Measurements from ENCODE around the gene MTERF1.
"Not testable (repeated sequence)": the region's sequence is repeated elsewhere in the genome, so short reads cannot be mapped to it uniquely, and the experiment has no call there.

MTERF1 gene

GRCh38 chr7:91883676-91884362 lies 3.3 kb upstream of the MTERF1 start:
- no peak for DNase-seq (ENCODE audit: low spot score)

GRCh38 chr7:91880016-91880412 lies 488 bp downstream of the MTERF1 start:
- DNase-seq (ENCODE audit: low spot score) = peak; percentile 18

- DNase-seq (ENCODE audit: low spot score) = no peak
Measured at GRCh38 chr7:91876391-91877133, 3.9 kb downstream of the MTERF1 start.

DNA sequence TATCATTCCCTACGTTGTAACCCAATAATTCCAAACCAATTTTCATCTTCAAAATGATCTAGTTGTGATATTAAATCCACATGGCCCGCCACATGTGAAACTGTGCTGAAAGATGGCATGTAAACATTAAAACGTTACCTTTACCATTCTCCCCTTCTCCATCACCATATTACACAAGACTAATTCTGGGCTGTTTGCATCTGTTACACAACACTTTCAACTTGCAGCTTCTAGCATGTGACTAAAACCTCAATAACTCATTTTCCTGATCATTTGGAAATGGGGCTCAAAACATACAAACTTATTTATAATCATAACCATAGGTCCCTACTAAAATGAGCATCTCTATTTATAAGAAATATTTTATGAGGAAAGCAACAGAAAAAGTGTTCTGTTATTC lies 4.7 kb downstream of the MTERF1 start:
- DNase-seq (ENCODE audit: low spot score) = no peak

DNA sequence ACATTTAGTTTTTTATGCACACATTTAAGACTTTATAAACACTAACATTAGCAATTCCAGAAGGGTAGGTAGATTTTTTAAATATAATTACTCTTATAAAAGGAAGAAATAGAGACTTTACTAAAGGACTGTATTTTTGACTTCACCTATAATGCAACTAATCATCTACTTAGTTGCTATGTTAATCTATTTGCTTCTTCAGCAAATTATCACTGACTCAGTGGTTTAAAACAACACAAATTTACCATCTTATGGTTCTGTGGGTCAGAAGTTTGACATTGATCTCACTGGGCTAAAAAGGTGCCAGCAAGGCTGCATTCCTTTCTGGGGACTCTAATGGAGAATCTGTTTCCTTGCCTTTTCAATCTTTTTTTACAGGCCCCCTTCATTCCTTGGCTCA lies 7.6 kb downstream of the MTERF1 start:
- DNase-seq (ENCODE audit: low spot score) = no peak

DNA sequence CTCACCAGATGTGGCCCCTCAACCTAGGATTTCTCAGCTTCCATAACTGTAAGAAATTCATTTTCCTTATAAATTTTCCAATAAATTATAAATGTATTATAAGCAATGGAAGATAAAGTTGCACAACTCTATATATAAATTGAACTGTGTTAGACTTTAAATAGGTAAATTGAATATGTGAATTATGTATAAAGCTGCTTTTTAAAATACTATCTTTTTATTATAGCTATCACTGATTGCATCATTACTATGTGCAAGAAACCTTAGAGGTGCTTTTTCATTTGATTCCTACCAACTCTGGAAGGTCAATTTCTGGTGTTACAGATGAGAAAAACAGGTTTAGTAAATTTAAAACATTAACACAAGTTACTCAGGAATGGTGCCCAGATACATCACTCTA lies 8.4 kb downstream of the MTERF1 start:
- DNase-seq (ENCODE audit: low spot score) = no peak

GRCh38 chr7:91869661-91870060 lies 10.8 kb downstream of the MTERF1 start:
- DNase-seq (ENCODE audit: low spot score) = no peak

DNA sequence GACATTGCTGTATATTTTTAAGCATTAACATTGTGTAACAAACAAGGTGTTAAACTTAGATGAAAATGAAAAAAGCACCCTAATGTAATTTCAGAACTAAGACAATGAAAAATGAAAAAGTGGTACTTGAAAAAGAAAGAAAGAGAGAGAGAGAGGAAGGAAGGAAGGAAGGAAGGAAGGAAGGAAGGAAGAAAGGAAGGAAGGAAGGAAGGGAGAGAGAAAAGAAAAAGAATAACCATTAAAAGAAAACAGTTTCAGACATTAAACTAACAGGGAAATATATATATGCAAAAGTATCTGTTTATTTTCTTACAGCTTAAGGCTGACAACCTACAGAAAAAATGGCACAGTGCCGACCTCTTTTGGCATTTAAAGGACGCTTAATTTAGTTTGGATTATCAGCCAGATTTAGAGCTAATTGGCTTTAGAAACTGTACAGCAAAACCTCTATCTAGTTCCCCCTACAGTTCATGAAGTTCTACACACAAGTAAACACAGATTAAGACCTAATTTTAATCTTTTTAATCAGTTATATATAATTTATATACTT lies 13.8 kb downstream of the MTERF1 start:
- DNase-seq (ENCODE audit: low spot score) = no peak

DNA sequence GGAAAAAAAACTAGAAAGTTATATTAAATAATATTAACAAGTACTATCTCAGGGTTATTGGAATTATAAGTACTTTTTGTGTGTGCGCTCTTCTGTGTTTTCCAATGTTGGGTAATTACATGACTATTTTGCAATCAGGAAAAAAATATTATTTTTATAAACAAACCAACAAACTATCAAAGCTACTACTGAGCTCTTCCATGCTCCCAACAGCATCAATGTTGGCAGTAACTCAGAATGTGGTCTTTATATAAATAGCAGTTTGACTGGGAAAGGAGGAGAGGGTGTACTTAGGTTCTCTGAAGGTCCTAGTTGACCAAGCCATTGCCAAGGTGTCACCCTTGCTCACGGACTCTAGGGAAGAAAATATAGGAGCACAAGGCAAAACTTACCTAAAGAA lies 15.0 kb downstream of the MTERF1 start:
- no peak for DNase-seq (ENCODE audit: low spot score)

- DNase-seq (ENCODE audit: low spot score) = not testable (repeated sequence)
Measured at GRCh38 chr7:91864604-91865003, 15.9 kb downstream of the MTERF1 start.

DNA sequence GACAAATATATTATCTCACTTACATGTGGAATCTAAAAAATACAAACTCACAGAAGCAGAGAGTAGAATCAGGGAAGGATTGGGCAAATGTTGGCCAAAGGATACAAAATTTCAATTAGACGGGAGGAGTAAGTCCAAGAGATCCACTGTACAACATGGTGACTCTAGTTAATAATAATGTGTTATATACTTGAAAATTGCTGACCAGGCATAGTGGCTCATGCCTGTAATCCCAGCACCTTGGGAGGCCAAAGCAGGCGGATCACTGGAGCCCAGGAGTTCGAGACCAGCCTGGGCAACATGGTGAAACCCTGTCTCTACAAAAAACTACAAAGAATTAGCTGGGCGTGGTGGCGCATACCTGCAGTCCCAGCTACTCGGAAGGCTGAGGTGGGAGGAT lies 16.4 kb downstream of the MTERF1 start:
- DNase-seq (ENCODE audit: low spot score) = no peak

- peak; percentile 78 for DNase-seq (ENCODE audit: low spot score)
Measured at GRCh38 chr7:91852263-91852741, 28.2 kb downstream of the MTERF1 start.

GRCh38 chr7:91850455-91850854 lies 30.0 kb downstream of the MTERF1 start:
- no peak for DNase-seq (ENCODE audit: low spot score)

GRCh38 chr7:91847876-91848588 lies 32.5 kb downstream of the MTERF1 start:
- DNase-seq (ENCODE audit: low spot score) = no peak

DNA sequence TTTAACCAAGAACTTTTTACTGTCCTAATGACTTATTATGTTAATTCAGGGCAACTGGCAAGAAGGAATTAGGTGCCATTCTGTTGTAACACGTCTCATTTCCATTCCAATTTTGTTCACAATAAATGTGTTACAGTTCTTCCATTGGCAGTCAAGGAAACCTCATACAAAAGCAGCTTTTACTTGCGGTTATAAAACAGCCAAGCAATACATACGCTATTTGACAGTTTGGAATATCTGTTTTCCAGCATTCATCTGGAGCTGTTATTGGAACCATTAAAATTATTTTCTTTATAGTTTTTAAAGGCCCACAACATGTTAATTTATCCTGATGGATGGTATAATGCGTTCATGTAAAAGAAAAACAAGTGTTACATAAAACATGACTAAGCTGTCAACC lies 33.3 kb downstream of the MTERF1 start:
- no peak for DNase-seq (ENCODE audit: low spot score)

GRCh38 chr7:91846436-91846835 lies 34.1 kb downstream of the MTERF1 start:
- DNase-seq (ENCODE audit: low spot score) = no peak

DNA sequence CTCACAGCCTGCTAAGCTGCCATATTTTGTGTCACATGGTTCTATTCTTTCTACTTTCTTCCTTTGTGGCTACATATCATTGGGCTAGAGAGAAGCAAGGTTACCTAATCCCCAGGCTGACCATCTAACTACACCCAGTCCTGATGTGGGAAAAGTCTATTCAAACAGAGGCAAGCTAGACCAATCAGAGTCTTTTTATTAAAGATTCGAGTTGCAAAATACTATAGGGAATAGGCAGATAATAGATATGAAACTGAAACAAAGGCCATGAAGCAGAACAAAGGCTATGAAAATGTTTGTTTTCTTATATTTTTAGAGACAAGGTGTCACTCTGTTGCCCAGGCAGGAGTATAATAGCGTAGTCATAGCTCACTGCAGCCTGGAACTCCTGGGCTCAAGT lies 36.7 kb downstream of the MTERF1 start:
- DNase-seq (ENCODE audit: low spot score) = no peak

DNA sequence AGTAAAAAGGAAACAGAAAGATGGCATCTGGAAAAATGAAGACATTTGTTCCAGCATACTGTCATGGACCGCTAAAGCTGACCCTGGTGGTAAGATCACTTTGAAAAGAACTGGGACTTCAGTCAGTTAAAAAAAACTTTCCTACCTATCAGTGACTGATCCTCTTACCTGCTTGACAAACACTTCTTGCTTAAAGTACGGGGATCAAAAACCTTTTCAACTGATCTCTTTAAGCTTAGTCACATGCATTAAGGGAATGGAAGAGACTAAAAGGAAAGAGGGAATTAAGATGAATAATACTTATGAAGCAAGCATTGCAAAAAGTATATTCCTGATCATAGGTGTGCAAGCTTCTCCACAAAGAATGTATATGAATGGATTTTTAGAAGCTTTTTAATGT lies 42.1 kb downstream of the MTERF1 start:
- DNase-seq (ENCODE audit: low spot score) = no peak

DNA sequence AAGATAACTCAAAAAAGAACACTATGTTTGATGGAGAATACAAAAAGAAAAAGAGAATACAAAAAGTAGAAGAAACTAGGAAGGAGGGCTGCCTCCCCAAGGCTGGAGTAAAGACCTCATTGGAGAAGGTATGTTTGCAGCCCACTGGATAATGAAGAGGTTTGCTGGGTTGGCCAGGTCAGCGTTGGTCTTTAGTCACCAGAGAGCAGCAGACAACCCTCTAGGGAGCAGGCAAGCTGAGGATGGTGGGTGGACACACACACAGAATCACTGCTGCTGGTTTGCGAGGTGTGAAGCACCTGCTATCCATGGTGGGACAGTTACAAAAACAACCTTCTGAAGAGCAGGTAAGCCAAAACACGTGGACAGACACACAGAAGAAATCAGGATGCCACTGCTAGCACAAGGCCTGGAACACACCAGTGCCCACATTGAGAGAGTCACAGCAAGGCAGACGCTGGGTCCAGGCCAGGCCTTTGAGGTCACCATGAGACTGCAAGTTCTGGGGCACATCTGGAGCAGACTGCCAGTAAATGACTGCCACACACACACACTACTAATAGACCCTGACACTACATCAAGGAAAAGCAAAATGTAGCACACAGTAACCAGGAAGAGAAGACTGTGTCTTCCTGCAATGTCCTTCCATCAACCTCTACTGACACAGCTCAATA lies 43.0 kb downstream of the MTERF1 start:
- no peak for DNase-seq (ENCODE audit: low spot score)

DNA sequence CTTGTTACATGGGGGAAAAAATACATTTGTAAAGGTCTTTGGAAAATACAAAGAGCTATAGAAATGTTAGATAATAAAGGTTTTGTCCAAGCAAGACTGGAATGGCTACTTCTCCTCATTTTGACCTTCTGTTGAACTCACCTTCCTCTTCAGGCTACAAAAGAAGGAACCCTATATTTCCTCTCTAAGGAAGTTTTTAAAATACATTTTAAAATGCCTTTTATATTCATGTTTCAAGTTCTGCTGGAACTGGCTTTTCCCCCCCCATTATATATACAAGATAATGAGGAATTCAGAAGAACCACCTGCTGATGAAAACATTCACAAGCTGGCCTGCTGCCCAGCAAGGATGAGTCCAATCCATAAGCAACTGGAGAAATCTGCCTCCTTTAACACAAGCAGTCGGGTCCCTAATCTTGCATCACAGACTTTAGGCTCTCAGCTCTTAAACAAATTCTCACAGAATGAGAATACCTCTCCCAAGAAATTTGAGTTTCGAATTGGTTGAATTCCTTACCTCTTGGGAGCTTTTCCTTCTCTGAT lies 44.6 kb downstream of the MTERF1 start:
- no peak for DNase-seq (ENCODE audit: low spot score)

DNA sequence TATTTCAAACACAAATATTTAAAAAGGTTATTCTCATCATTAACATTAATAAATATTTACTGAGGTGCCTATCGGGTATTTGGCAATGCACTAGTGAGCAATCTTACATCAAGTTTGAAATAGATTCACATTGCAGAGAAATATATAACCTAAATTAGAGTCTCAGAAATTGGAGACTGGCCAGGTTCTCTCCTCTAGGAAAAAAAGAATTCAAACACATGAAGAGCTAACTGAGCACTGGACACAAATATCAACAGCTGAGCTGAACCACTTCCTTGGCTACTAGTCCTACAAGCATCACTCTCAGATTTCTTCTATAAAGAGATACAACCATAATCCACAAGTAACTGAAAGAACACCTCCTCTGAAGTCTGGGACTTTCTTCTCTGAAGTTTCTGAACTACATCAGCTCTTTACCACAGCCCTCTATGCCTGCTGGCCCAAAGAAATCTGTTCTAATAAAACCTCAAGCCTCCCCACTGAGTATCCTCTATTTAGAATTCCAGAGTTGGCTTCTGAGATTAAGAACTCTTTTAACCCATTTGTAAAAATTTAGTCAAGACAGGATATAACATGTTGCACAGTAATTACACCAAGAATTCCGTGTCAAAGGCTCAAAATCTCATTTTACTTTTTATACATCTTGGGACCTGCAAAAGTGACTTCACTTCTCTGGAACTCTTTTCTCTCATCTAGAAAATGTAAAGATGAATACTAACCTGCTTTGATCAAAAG lies 45.2 kb downstream of the MTERF1 start:
- no peak for DNase-seq (ENCODE audit: low spot score)
